Measurements from ENCODE around the gene CTBP2.

Gene CTBP2

GRCh38 chr10:125125951-125126735, 34.2 kb downstream of the CTBP2 start:
- no peak overlapping the region for H3K4me3 ChIP-seq (replicated peaks in 1 of 2; ENCODE audit: low read depth in 2 of 2, low read length in 2 of 2)
- TF ChIP-seq CTCF (IDR thresholded peaks at IDR 0.05; ENCODE audit: low read depth, low read length): no peak
- DNase-seq (ENCODE audit: low read depth in 2 of 2): no peak

- no peak overlapping the region for H3K4me3 ChIP-seq (replicated peaks in 1 of 2; ENCODE audit: low read depth in 2 of 2, low read length in 2 of 2)
- TF ChIP-seq CTCF (IDR thresholded peaks at IDR 0.05; ENCODE audit: low read depth, low read length): no peak
- DNase-seq (ENCODE audit: low read depth in 2 of 2): peak; percentile 37 to 45
Measured at GRCh38 chr10:125124907-125125306, 35.5 kb downstream of the CTBP2 start.

- peak overlapping the region in 1 of 2 donors; percentile 38 for H3K4me3 ChIP-seq (replicated peaks in 1 of 2; ENCODE audit: low read depth in 2 of 2, low read length in 2 of 2)
- no peak for DNase-seq (ENCODE audit: low read depth in 2 of 2)
- TF ChIP-seq CTCF (IDR thresholded peaks at IDR 0.05; ENCODE audit: low read depth, low read length): no peak
Measured at GRCh38 chr10:125124115-125124487, 36.3 kb downstream of the CTBP2 start.

- DNase-seq (ENCODE audit: low read depth in 2 of 2): peak; percentile 89 to 94
- no peak for TF ChIP-seq CTCF (IDR thresholded peaks at IDR 0.05; ENCODE audit: low read depth, low read length)
- peak overlapping the region in 1 of 2 donors; percentile 38 for H3K4me3 ChIP-seq (replicated peaks in 1 of 2; ENCODE audit: low read depth in 2 of 2, low read length in 2 of 2)
Measured at GRCh38 chr10:125123476-125124114, 36.8 kb downstream of the CTBP2 start.

GRCh38 chr10:125122566-125122965, 37.8 kb downstream of the CTBP2 start:
- no peak for TF ChIP-seq CTCF (IDR thresholded peaks at IDR 0.05; ENCODE audit: low read depth, low read length)
- DNase-seq (ENCODE audit: low read depth in 2 of 2): no peak
- H3K4me3 ChIP-seq (replicated peaks in 1 of 2; ENCODE audit: low read depth in 2 of 2, low read length in 2 of 2): no peak overlapping the region

- DNase-seq (ENCODE audit: low read depth in 2 of 2): no peak
- no peak for TF ChIP-seq CTCF (IDR thresholded peaks at IDR 0.05; ENCODE audit: low read depth, low read length)
- H3K4me3 ChIP-seq (replicated peaks in 1 of 2; ENCODE audit: low read depth in 2 of 2, low read length in 2 of 2): no peak overlapping the region
Measured at GRCh38 chr10:125121003-125121402, 39.4 kb downstream of the CTBP2 start.
